HepG2 (cell line): ENCODE results near the gene ABHD6. TPM values are rescaled to one million over a fixed set of nuclear protein-coding genes. Genes with fewer than 3 reads are reported as not detected.

Source experiments
- GTF2F1 ChIP-seq: fragments of 150-350 bp; IDR thresholded peaks from 2 replicates; pipeline ENCODE4 v1.6.1; 2014; ENCODE audit warnings: low read length
- HMG20A ChIP-seq: IDR thresholded peaks from 2 replicates; pipeline ENCODE4 v1.6.1; 2016; ENCODE audit warnings: borderline replicate concordance
- HNF4G ChIP-seq, 2 experiments: sonication (generic) in 1 of 2; formaldehyde crosslinking in 1 of 2; IDR thresholded peaks; 2 replicates each; pipeline versions ENCODE4 v1.4.0 to v1.6.1; 2011 to 2020; ENCODE audit warnings: borderline replicate concordance in 2 of 2, low read depth in 2 of 2, mild to moderate bottlenecking in 2 of 2, low read length in 1 of 2, missing genetic modification reagents in 1 of 2, moderate library complexity in 1 of 2
- IRF2 ChIP-seq: IDR thresholded peaks from 2 replicates; pipeline ENCODE4 v1.6.1; 2018; ENCODE audit warnings: missing genetic modification reagents, missing compliant biosample characterization
- JARID2 ChIP-seq: sonication (generic); formaldehyde crosslinking; IDR thresholded peaks from 2 replicates; pipeline ENCODE4 v1.8.1; 2023; ENCODE audit warnings: missing genetic modification reagents, inconsistent platforms; ENCODE audit not compliant: insufficient replicate concordance
- NKX3-1 ChIP-seq: sonication (generic); formaldehyde crosslinking; IDR thresholded peaks from 2 replicates; pipeline ENCODE4 v1.5.0; 2020; ENCODE audit warnings: missing genetic modification reagents
- NR1H2 ChIP-seq: sonication (generic); formaldehyde crosslinking; IDR thresholded peaks from 2 replicates; pipeline ENCODE4 v1.8.1; 2022; ENCODE audit warnings: low read depth, missing genetic modification reagents, borderline replicate concordance
- SOX13 ChIP-seq, 3 experiments: fragments of 450-650 bp in 1 of 3; sonication (generic) in 1 of 3; formaldehyde crosslinking in 1 of 3; IDR thresholded peaks in 2 of 3; conservative IDR thresholded peaks in 1 of 3; 2 replicates each; pipeline versions ENCODE4 v1.5.0 to v1.6.1; 2016 to 2020; ENCODE audit warnings: antibody characterized with exemption in 1 of 3, mild to moderate bottlenecking in 1 of 3, missing compliant biosample characterization in 1 of 3, missing genetic modification reagents in 1 of 3, moderate library complexity in 1 of 3
- TP53 ChIP-seq: sonication (generic); formaldehyde crosslinking; conservative IDR thresholded peaks from 2 replicates; pipeline ENCODE4 v1.4.0; 2020; ENCODE audit warnings: missing genetic modification reagents
- ZBTB7A ChIP-seq: sonication (generic); formaldehyde crosslinking; IDR thresholded peaks from 2 replicates; pipeline ENCODE4 v1.8.0; 2022; ENCODE audit warnings: mild to moderate bottlenecking, missing genetic modification reagents
- ZFP62 ChIP-seq: sonication (generic); formaldehyde crosslinking; IDR thresholded peaks from 2 replicates; pipeline ENCODE4 v1.4.0; 2020; ENCODE audit warnings: missing genetic modification reagents
- ZNF335 ChIP-seq: sonication (generic); formaldehyde crosslinking; IDR thresholded peaks from 2 replicates; pipeline ENCODE4 v1.4.0; 2020; ENCODE audit warnings: missing genetic modification reagents
- ZNF337 ChIP-seq: sonication (generic); formaldehyde crosslinking; IDR thresholded peaks from 2 replicates; pipeline ENCODE4 v1.5.1; 2020; ENCODE audit warnings: missing genetic modification reagents, low read depth, mild to moderate bottlenecking, borderline replicate concordance
- ZNF350 ChIP-seq: sonication (generic); formaldehyde crosslinking; IDR thresholded peaks from 2 replicates; pipeline ENCODE4 v1.4.0; 2020; ENCODE audit warnings: mild to moderate bottlenecking, low read depth, missing genetic modification reagents, borderline replicate concordance
- ZNF383 ChIP-seq: sonication (generic); formaldehyde crosslinking; IDR thresholded peaks from 2 replicates; pipeline ENCODE4 v1.4.0; 2020; ENCODE audit warnings: missing genetic modification reagents, mild to moderate bottlenecking, borderline replicate concordance
- ZNF572 ChIP-seq: sonication (generic); formaldehyde crosslinking; IDR thresholded peaks from 2 replicates; pipeline ENCODE4 v1.5.1; 2020; ENCODE audit warnings: mild to moderate bottlenecking, missing genetic modification reagents
- ZNF670 ChIP-seq: sonication (generic); formaldehyde crosslinking; IDR thresholded peaks from 2 replicates; pipeline ENCODE4 v1.8.0; 2022; ENCODE audit warnings: mild to moderate bottlenecking, missing genetic modification reagents, borderline replicate concordance
- ZNF674 ChIP-seq: sonication (generic); formaldehyde crosslinking; IDR thresholded peaks from 2 replicates; pipeline ENCODE4 v1.5.0; 2020; ENCODE audit warnings: low read depth, mild to moderate bottlenecking, missing genetic modification reagents
- ZNF737 ChIP-seq: sonication (generic); formaldehyde crosslinking; IDR thresholded peaks from 2 replicates; pipeline ENCODE4 v1.5.0; 2020; ENCODE audit warnings: missing genetic modification reagents, mild to moderate bottlenecking, borderline replicate concordance
- ZSCAN25 ChIP-seq: sonication (generic); formaldehyde crosslinking; IDR thresholded peaks from 2 replicates; pipeline ENCODE4 v1.8.0; 2022; ENCODE audit warnings: mild to moderate bottlenecking, missing genetic modification reagents
- polyA plus RNA-seq, 8 experiments: library from polyadenylated mRNA; depleted of rRNA in 3 of 8; stranded (reverse) in 7 of 8; unstranded in 1 of 8; fragments of >200 nt; fragmentation: Illumina TruSeq in 4 of 8; extraction: Trizol in 4 of 8; gene quantifications; 2 replicates each; pipeline versions ENCODE4 v1.2.1 to v1.2.3, GENCODE V29; 2011 to 2016; ENCODE audit warnings: low read depth in 4 of 8, missing spikeins in 1 of 8, mixed read lengths in 1 of 8; ENCODE audit not compliant: insufficient read depth in 1 of 8
- total RNA-seq, 5 experiments: library from RNA; depleted of rRNA; stranded (reverse); fragments of >200 nt; fragmentation: Illumina TruSeq; extraction: Trizol; gene quantifications; 2 replicates each; pipeline ENCODE4 v1.2.3, GENCODE V29; 2016; ENCODE audit warnings: low read depth in 1 of 5
- TF ChIP-seq, protein P1 (sequence below): sonication (generic); formaldehyde crosslinking; IDR thresholded peaks from 2 replicates; pipeline ENCODE4 v1.4.0; 2020; ENCODE audit warnings: mild to moderate bottlenecking, missing genetic modification reagents
- TF ChIP-seq, protein P2 (sequence below): sonication (generic); formaldehyde crosslinking; IDR thresholded peaks from 2 replicates; pipeline ENCODE4 v1.4.0; 2020; ENCODE audit warnings: mild to moderate bottlenecking, missing genetic modification reagents

ABHD6 gene
- total and polyA plus RNA-seq, 2 of the 13 experiments (the other 11 are each of a cell fraction or from before 2014, with no cell fraction given) = 9.0 to 17.2 TPM

DNA sequence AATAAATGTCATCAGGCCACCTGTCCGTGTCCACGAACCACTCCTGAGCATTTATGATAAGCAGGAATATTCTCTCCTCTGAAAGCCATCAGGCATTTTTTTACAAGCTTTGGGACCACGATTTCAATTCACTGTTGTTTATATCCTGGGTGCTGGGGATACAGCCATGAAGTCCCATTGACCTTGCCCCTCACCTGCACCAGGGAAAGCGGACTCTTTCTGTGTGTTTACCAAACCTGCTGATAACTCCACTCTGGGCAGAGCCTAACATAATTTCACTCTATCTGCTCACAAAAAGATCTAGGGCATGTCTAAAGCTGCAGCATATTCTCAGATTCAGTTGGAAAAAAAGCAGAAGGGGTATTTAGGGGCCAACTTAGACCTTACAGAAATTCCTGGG lies 31.6 kb upstream of the ABHD6 start (continued):
- TF ChIP-seq ZNF670 = no peak
- TF ChIP-seq, protein P1, sequence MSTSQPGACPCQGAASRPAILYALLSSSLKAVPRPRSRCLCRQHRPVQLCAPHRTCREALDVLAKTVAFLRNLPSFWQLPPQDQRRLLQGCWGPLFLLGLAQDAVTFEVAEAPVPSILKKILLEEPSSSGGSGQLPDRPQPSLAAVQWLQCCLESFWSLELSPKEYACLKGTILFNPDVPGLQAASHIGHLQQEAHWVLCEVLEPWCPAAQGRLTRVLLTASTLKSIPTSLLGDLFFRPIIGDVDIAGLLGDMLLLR (CRISPR knock-in tag) = no peak
- TF ChIP-seq JARID2 (CRISPR knock-in tag) = no peak
- no peak for TF ChIP-seq SOX13 (IDR thresholded peaks at IDR 0.05)
- TF ChIP-seq SOX13 (CRISPR knock-in tag; conservative IDR thresholded peaks at IDR 0.05 in 1 of 2, IDR thresholded peaks at IDR 0.05 in 1 of 2) = peak in 1 of 2 experiments; percentile 46; a peak in 1 of 4 replicates
- no peak for TF ChIP-seq IRF2 (CRISPR knock-in tag)
- TF ChIP-seq ZSCAN25 (CRISPR knock-in tag) = no peak
- TF ChIP-seq ZNF383 (CRISPR knock-in tag) = no peak
- TF ChIP-seq, protein P2, sequence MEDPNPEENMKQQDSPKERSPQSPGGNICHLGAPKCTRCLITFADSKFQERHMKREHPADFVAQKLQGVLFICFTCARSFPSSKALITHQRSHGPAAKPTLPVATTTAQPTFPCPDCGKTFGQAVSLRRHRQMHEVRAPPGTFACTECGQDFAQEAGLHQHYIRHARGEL = no peak
- no peak for TF ChIP-seq ZNF737
- no peak for TF ChIP-seq ZBTB7A (CRISPR knock-in tag)
- no peak for TF ChIP-seq ZFP62
- TF ChIP-seq NKX3-1 = no peak
- TF ChIP-seq ZNF350 (CRISPR knock-in tag) = no peak
- no peak for TF ChIP-seq TP53
- TF ChIP-seq HMG20A = peak; percentile 67; the same call in 1 of the 2 replicates
- TF ChIP-seq ZNF572 = no peak
- TF ChIP-seq GTF2F1 = no peak
- no peak for TF ChIP-seq HNF4G (IDR thresholded peaks at IDR 0.05; ENCODE audit: borderline replicate concordance, low read depth, low read length)
- TF ChIP-seq HNF4G (CRISPR knock-in tag; IDR thresholded peaks at IDR 0.05; ENCODE audit: borderline replicate concordance, low read depth) = no peak
- no peak for TF ChIP-seq ZNF335 (CRISPR knock-in tag)
- TF ChIP-seq ZNF337 (CRISPR knock-in tag) = no peak
- no peak for TF ChIP-seq ZNF674 (CRISPR knock-in tag)
- TF ChIP-seq NR1H2 (CRISPR knock-in tag) = no peak
